GM19324 (cell line): Measurements from ENCODE around the gene SEC14L5.

Experiments
- ATAC-seq: cut with Tn5 transposase; IDR thresholded peaks from one replicate; pipeline ENCODE4 v1.9.1; 2021; ENCODE audit warnings: mild to moderate bottlenecking, moderate library complexity; ENCODE audit not compliant: unreplicated experiment, low FRiP score

SEC14L5 gene

DNA sequence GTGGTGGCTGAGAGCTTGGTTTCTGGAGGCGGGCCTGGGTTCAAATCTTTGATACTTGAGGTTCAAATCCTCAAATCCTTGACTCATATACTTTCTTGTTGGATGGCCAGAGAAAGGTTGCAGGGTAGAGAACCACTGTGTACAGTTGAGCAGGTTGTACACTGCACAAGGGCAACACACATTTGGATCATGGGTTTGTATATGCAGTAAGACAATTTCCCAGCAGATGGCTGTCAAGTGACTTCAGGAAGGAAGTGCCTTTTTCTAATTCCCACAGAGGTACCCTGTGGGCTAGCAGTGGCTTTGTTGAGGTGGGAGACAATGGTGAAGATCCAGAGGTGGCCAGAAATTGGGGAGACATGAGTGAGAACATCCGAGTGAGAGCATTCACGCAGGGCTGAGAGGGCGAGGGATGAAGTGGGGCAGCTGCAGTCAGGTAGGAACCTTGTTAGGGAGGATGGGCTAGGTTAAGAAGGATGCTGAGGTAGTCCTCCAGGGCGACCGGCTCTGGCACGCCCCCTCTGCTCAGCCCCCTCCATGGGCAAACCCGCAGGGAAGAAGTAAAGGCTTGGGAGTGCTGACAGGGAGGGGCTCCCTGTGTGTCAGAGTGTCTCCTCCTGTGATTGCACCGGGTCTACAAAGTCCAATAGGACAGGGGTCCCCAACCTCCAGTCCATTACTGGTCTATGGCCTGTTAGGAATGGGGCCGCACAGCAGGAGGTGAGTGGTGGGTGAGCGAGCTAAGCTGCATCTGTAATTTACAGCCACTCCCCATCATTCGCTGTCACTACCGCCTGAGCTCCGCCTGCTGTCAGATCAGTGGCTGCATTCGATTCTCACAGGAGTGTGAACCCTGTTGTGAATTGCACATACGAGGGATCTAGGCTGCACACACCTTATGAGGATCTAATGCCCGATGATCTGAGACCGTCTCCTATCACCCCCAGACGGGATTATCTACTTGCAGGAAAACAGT lies 104.9 kb downstream of the SEC14L5 start:
- ATAC-seq: no peak

GRCh38 chr16:5064915-5065314 lies 106.8 kb downstream of the SEC14L5 start:
- no peak for ATAC-seq

DNA sequence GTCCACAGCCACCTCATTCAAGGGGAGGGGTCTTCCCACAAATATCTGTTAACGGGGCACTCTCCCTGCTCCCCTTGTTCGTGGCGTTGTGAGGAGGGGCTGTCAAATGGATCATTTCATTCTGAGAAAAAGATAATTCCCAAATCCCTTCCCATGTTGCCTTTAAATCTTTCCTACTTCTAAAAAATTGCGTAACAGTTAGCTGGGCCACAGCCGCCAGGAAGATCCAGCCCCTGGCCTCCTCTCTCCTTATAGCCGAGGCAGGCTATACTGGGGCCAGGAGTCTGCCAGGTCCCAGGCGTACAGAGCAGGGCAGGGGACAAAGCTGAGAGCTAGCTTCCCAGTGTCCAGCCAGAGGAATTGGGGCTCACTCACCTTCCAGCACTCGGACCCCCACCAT lies 107.2 kb downstream of the SEC14L5 start:
- no peak for ATAC-seq

GRCh38 chr16:5065813-5066212 lies 107.7 kb downstream of the SEC14L5 start, which contains the start of gene C16orf89:
TSS of gene C16orf89 (minus strand) at chr16:5065956. CDS start at chr16:5065908, 48 bp downstream.
- no peak for ATAC-seq

DNA sequence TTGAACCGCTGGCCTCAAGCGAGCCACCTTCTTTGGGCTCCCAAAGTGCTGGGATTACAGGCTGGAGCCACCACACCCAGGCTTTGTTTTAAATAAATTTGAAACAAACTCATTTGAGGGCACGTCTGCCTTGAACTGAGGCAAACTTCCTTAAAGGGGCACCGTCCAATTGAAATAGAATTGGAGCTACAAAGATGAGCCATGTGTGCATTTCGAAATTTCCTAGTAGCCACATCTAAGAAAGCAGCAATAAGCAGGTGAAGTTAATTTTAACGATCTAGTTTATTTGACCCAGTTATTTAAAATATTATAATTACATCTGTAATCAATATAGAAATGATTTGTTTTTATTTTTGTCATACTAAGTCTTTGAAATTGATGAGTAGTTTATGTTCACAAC lies 108.4 kb downstream of the SEC14L5 start:
- no peak for ATAC-seq
